Measurements from ENCODE around the gene HSPA5.

GRCh38 chr9:125235804-125236519, 5.2 kb downstream of the HSPA5 start:
- TF ChIP-seq GATA2 (IDR thresholded peaks at IDR 0.05; ENCODE audit: low read depth, low read length) (no peak), GATA3 (IDR thresholded peaks at IDR 0.05; ENCODE audit: low read depth, low read length) (no peak)
